ENCODE data around the gene NME7. TPM values are rescaled to one million over a fixed set of nuclear protein-coding genes. Genes with fewer than 3 reads are reported as not detected.

Gene NME7
- total RNA-seq, 1 donor from 2014 or later = 12.5 TPM

- no peak overlapping the region for H3K4me3 ChIP-seq (ENCODE audit: low read length in 3 of 3)
- no peak overlapping the region for H3K27ac ChIP-seq (ENCODE audit: low read depth, low read length)
- no peaks in the 10 kb centered on the region for H3K9me3 ChIP-seq (ENCODE audit: control insufficient read depth in 3 of 3, low read length in 3 of 3)
- no peaks in the 10 kb centered on the region for H3K27me3 ChIP-seq (ENCODE audit: control insufficient read depth in 3 of 3, insufficient read depth in 3 of 3, low read length in 3 of 3)
- H3K9ac ChIP-seq (ENCODE audit: low read depth in 1 of 3, low read length in 3 of 3) = no peak overlapping the region
- H3K4me1 ChIP-seq (ENCODE audit: control insufficient read depth in 3 of 3, insufficient read depth in 3 of 3, low read length in 3 of 3) = no peaks in the 10 kb centered on the region
- H3K36me3 ChIP-seq (ENCODE audit: control insufficient read depth in 3 of 3, insufficient read depth in 3 of 3, low read length in 3 of 3) = no peaks in the 10 kb centered on the region
These were observed 39.7 kb downstream of the NME7 start for GRCh38 chr1:169327875-169328274.

GRCh38 chr1:169326956-169327268 lies 40.7 kb downstream of the NME7 start:
- Histone ChIP-seq H3K9ac (ENCODE audit: low read depth in 1 of 3, low read length in 3 of 3) (no peak overlapping the region), H3K27ac (ENCODE audit: low read depth, low read length) (no peak overlapping the region), H3K9me3 (ENCODE audit: control insufficient read depth in 3 of 3, low read length in 3 of 3) (no peaks in the 10 kb centered on the region), H3K27me3 (ENCODE audit: control insufficient read depth in 3 of 3, insufficient read depth in 3 of 3, low read length in 3 of 3) (no peaks in the 10 kb centered on the region), H3K36me3 (ENCODE audit: control insufficient read depth in 3 of 3, insufficient read depth in 3 of 3, low read length in 3 of 3) (no peaks in the 10 kb centered on the region), H3K4me3 (ENCODE audit: low read length in 3 of 3) (no peak overlapping the region), H3K4me1 (ENCODE audit: control insufficient read depth in 3 of 3, insufficient read depth in 3 of 3, low read length in 3 of 3) (no peaks in the 10 kb centered on the region)

DNA sequence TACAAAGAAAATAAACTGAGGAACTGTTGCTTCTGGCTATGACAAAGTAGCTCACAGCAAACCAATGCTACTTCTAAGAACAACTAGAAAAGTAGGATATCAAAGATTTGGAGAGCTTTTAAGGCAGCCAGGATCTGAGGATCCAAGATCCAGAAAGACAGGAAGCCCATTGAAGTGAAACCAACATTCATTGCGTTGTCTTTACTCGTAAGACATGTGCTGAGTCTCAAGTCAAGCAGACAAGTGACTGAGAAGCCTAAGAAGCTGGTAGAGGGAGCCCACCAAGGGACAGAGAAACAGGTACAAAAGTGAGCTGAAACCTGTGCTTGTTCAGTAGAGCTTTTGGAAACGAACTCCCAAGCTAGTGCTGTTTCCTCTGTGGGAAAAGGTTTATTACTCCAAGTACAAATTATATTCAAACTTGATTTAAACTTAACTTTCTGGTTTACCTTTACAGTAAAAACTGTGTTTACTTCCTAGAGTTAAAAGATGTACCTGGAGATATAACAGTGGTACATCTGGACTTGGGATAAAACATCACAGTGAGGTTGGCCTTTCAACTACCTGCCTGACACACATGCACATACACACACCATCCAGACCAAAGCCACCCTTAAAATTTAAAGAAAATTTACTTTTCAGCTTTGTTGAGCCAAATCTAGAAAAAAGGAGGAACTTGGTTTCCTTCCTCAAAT lies 41.2 kb downstream of the NME7 start:
- no peak overlapping the region for H3K4me3 ChIP-seq (ENCODE audit: low read length in 3 of 3)
- H3K9ac ChIP-seq (ENCODE audit: low read depth in 1 of 3, low read length in 3 of 3) = no peak overlapping the region
- no peak overlapping the region for H3K27ac ChIP-seq (ENCODE audit: low read depth, low read length)
- no peaks in the 10 kb centered on the region for H3K27me3 ChIP-seq (ENCODE audit: control insufficient read depth in 3 of 3, insufficient read depth in 3 of 3, low read length in 3 of 3)
- H3K4me1 ChIP-seq (ENCODE audit: control insufficient read depth in 3 of 3, insufficient read depth in 3 of 3, low read length in 3 of 3) = no peaks in the 10 kb centered on the region
- no peaks in the 10 kb centered on the region for H3K36me3 ChIP-seq (ENCODE audit: control insufficient read depth in 3 of 3, insufficient read depth in 3 of 3, low read length in 3 of 3)
- no peaks in the 10 kb centered on the region for H3K9me3 ChIP-seq (ENCODE audit: control insufficient read depth in 3 of 3, low read length in 3 of 3)

DNA sequence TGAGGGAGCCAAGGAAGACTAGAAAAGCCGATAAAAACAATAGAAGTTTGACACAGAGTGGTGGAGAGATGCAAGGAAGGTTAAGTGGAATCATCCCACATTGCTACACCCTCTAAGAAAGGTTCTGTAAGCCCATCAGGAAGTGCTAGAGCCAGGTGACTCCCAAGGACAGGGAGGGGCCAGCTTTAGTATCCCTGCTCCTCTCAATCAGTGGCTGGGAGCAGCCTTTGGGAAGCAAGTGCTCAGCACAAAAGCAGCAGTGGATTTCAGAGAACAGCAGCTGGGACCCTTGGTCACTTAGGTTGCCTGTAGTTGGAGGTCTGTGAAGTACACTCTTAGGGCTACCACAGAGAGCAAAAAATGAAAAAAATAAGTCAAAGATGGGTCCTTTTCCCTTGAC lies 42.5 kb downstream of the NME7 start:
- Histone ChIP-seq H3K9ac (ENCODE audit: low read depth in 1 of 3, low read length in 3 of 3) (no peak overlapping the region), H3K4me3 (ENCODE audit: low read length in 3 of 3) (no peak overlapping the region), H3K4me1 (ENCODE audit: control insufficient read depth in 3 of 3, insufficient read depth in 3 of 3, low read length in 3 of 3) (no peaks in the 10 kb centered on the region), H3K27ac (ENCODE audit: low read depth, low read length) (no peak overlapping the region), H3K36me3 (ENCODE audit: control insufficient read depth in 3 of 3, insufficient read depth in 3 of 3, low read length in 3 of 3) (no peaks in the 10 kb centered on the region), H3K27me3 (ENCODE audit: control insufficient read depth in 3 of 3, insufficient read depth in 3 of 3, low read length in 3 of 3) (no peaks in the 10 kb centered on the region), H3K9me3 (ENCODE audit: control insufficient read depth in 3 of 3, low read length in 3 of 3) (no peaks in the 10 kb centered on the region)

DNA sequence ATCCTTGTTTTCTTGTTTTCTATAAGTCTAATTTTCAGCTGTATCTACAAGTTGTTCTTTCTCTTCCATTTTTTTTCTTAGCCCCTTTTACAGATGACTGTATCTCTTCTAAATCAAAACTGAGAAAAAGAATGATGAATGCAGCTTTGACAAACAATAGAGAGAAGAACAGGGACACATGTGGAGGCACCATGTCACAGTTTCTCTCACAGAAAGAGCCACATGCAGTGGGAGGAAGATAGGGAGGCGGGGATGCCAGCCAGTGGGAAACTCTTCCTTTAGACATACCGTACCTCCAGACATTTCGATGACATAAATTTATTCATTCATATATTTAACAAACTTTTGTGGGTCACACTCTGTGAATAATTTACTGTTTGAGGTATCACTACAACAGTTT lies 45.5 kb downstream of the NME7 start:
- Histone ChIP-seq H3K9me3 (ENCODE audit: control insufficient read depth in 3 of 3, low read length in 3 of 3) (no peaks in the 10 kb centered on the region), H3K27ac (ENCODE audit: low read depth, low read length) (no peak overlapping the region), H3K4me3 (ENCODE audit: low read length in 3 of 3) (no peak overlapping the region), H3K36me3 (ENCODE audit: control insufficient read depth in 3 of 3, insufficient read depth in 3 of 3, low read length in 3 of 3) (no peaks in the 10 kb centered on the region), H3K4me1 (ENCODE audit: control insufficient read depth in 3 of 3, insufficient read depth in 3 of 3, low read length in 3 of 3) (no peaks in the 10 kb centered on the region), H3K27me3 (ENCODE audit: control insufficient read depth in 3 of 3, insufficient read depth in 3 of 3, low read length in 3 of 3) (no peaks in the 10 kb centered on the region), H3K9ac (ENCODE audit: low read depth in 1 of 3, low read length in 3 of 3) (no peak overlapping the region)

DNA sequence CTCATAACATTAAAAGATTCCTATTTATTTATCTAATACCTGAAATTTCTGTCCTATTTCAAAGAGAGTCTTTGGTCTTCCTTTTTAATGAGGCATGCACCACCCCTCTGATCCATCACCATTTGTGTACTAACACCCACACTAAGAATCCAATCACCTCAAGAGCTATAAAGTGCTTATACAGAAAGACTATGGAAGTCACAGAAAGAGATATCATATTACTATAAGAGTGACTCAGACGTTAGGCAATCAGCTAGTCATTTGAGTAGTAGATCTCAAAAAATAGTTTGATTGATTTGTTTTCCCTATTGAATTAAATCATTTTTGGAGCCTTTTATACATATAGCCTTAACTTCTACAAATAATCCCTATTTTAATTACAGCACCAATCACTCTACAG lies 46.1 kb downstream of the NME7 start:
- Histone ChIP-seq H3K36me3 (ENCODE audit: control insufficient read depth in 3 of 3, insufficient read depth in 3 of 3, low read length in 3 of 3) (no peaks in the 10 kb centered on the region), H3K4me1 (ENCODE audit: control insufficient read depth in 3 of 3, insufficient read depth in 3 of 3, low read length in 3 of 3) (no peaks in the 10 kb centered on the region), H3K4me3 (ENCODE audit: low read length in 3 of 3) (no peak overlapping the region), H3K27ac (ENCODE audit: low read depth, low read length) (no peak overlapping the region), H3K9me3 (ENCODE audit: control insufficient read depth in 3 of 3, low read length in 3 of 3) (no peaks in the 10 kb centered on the region), H3K9ac (ENCODE audit: low read depth in 1 of 3, low read length in 3 of 3) (no peak overlapping the region), H3K27me3 (ENCODE audit: control insufficient read depth in 3 of 3, insufficient read depth in 3 of 3, low read length in 3 of 3) (no peaks in the 10 kb centered on the region)

GRCh38 chr1:169318536-169319244 lies 48.9 kb downstream of the NME7 start:
- H3K27me3 ChIP-seq (ENCODE audit: control insufficient read depth in 3 of 3, insufficient read depth in 3 of 3, low read length in 3 of 3) = no peaks in the 10 kb centered on the region
- no peaks in the 10 kb centered on the region for H3K4me1 ChIP-seq (ENCODE audit: control insufficient read depth in 3 of 3, insufficient read depth in 3 of 3, low read length in 3 of 3)
- no peak overlapping the region for H3K27ac ChIP-seq (ENCODE audit: low read depth, low read length)
- H3K9me3 ChIP-seq (ENCODE audit: control insufficient read depth in 3 of 3, low read length in 3 of 3) = no peaks in the 10 kb centered on the region
- H3K36me3 ChIP-seq (ENCODE audit: control insufficient read depth in 3 of 3, insufficient read depth in 3 of 3, low read length in 3 of 3) = no peaks in the 10 kb centered on the region
- H3K9ac ChIP-seq (ENCODE audit: low read depth in 1 of 3, low read length in 3 of 3) = no peak overlapping the region
- no peak overlapping the region for H3K4me3 ChIP-seq (ENCODE audit: low read length in 3 of 3)

DNA sequence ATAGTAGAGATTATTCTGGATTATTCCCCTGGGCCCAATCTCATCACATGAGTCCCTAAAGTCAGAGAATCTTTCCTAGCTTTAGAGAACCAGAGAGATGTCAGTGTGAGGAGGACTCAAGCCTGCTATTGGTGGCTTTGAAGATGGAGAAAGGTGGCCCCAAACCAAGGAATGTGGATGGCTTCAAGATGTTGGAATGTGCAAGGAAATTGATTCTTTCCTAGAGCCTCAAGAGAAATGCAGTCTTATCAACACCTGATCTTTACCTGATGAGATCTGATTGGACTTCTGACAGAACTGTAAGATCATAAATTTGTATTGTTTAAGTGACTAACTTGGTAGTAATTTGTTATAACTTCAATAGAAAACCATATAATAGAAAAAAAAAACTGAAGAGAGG lies 51.0 kb downstream of the NME7 start:
- H3K9me3 ChIP-seq (ENCODE audit: control insufficient read depth in 3 of 3, low read length in 3 of 3) = no peaks in the 10 kb centered on the region
- H3K27me3 ChIP-seq (ENCODE audit: control insufficient read depth in 3 of 3, insufficient read depth in 3 of 3, low read length in 3 of 3) = no peaks in the 10 kb centered on the region
- no peak overlapping the region for H3K4me3 ChIP-seq (ENCODE audit: low read length in 3 of 3)
- no peak overlapping the region for H3K9ac ChIP-seq (ENCODE audit: low read depth in 1 of 3, low read length in 3 of 3)
- no peak overlapping the region for H3K27ac ChIP-seq (ENCODE audit: low read depth, low read length)
- no peaks in the 10 kb centered on the region for H3K4me1 ChIP-seq (ENCODE audit: control insufficient read depth in 3 of 3, insufficient read depth in 3 of 3, low read length in 3 of 3)
- no peaks in the 10 kb centered on the region for H3K36me3 ChIP-seq (ENCODE audit: control insufficient read depth in 3 of 3, insufficient read depth in 3 of 3, low read length in 3 of 3)

DNA sequence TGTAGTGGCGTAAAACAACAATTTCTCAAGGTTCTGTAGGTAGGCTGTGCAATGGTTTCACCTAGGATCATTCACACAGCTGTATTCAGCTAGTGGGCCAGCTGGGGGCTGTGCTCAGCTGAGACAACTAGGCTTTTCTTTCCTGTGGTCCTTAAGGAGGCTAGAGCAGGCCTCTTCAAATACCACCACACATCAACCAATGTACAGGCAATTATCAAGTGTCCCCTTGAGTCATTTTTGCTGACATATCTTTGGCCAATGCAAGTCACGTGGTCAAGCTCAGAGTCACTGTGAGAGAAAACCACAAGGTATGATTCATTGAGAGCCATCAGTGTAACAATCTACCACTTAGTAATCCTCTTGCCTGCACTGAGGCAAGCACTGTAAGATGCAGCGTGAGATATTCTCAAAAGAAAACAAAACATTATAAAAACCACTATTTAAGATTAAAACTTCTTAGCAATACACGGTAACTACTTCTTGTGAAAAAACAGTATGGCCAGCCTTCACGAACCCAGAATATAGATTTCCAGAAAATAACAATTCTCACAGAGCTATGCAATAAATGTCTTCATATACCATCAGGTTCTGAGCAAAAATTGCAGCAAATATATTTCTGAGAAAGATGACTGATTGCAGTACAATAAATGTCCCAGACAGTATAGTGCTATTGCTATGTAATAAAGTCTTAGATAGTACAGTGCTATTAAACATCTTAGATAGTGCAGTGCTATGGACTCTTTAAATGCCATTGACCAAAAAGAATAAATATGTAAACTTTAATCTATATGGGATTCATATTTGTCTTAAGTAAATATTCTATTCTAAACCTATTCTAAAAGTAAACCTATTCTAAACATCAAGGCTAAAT lies 55.3 kb downstream of the NME7 start:
- H3K27ac ChIP-seq (ENCODE audit: low read depth, low read length) = no peak overlapping the region

More for the DNA sequence above, 55.3 kb downstream of the NME7 start:
- Histone ChIP-seq H3K9me3 (ENCODE audit: control insufficient read depth in 3 of 3, low read length in 3 of 3) (no peaks in the 10 kb centered on the region), H3K4me1 (ENCODE audit: control insufficient read depth in 3 of 3, insufficient read depth in 3 of 3, low read length in 3 of 3) (no peaks in the 10 kb centered on the region), H3K36me3 (ENCODE audit: control insufficient read depth in 3 of 3, insufficient read depth in 3 of 3, low read length in 3 of 3) (no peaks in the 10 kb centered on the region), H3K4me3 (ENCODE audit: low read length in 3 of 3) (no peak overlapping the region), H3K27me3 (ENCODE audit: control insufficient read depth in 3 of 3, insufficient read depth in 3 of 3, low read length in 3 of 3) (no peaks in the 10 kb centered on the region), H3K9ac (ENCODE audit: low read depth in 1 of 3, low read length in 3 of 3) (no peak overlapping the region)
